ENCODE data around the gene TRA2A.
"Not testable (repeated sequence)": the region's sequence is repeated elsewhere in the genome, so short reads cannot be mapped to it uniquely, and the experiment has no call there.

The TRA2A gene

GRCh38 chr7:23494009-23494408 is 37.8 kb downstream of the TRA2A start:
- DNase-seq (ENCODE audit: low read depth): no peak

- no peak for DNase-seq (ENCODE audit: low read depth)
Measured at GRCh38 chr7:23491502-23491901, 40.3 kb downstream of the TRA2A start.

- DNase-seq (ENCODE audit: low read depth): peak; percentile 44
Measured at GRCh38 chr7:23490357-23491135, 41.2 kb downstream of the TRA2A start.

GRCh38 chr7:23488714-23489113 is 43.1 kb downstream of the TRA2A start:
- DNase-seq (ENCODE audit: low read depth): not testable (repeated sequence)

- no peak for DNase-seq (ENCODE audit: low read depth)
Measured at GRCh38 chr7:23487670-23488069, 44.1 kb downstream of the TRA2A start.

GRCh38 chr7:23486002-23486773 is 45.6 kb downstream of the TRA2A start:
- DNase-seq (ENCODE audit: low read depth): no peak

- DNase-seq (ENCODE audit: low read depth): no peak
Measured at GRCh38 chr7:23482686-23483085, 49.1 kb downstream of the TRA2A start.

GRCh38 chr7:23477962-23478866 is 53.6 kb downstream of the TRA2A start:
- no peak for DNase-seq (ENCODE audit: low read depth)

- DNase-seq (ENCODE audit: low read depth): no peak
Measured at GRCh38 chr7:23477157-23477499, 54.7 kb downstream of the TRA2A start.

- no peak for DNase-seq (ENCODE audit: low read depth)
Measured at GRCh38 chr7:23476286-23477156, 55.3 kb downstream of the TRA2A start.

GRCh38 chr7:23475576-23475839 is 56.3 kb downstream of the TRA2A start:
- no peak for DNase-seq (ENCODE audit: low read depth)

GRCh38 chr7:23474829-23475575 is 56.8 kb downstream of the TRA2A start:
- no peak for DNase-seq (ENCODE audit: low read depth)

- DNase-seq (ENCODE audit: low read depth): no peak
Measured at GRCh38 chr7:23474094-23474828, 57.5 kb downstream of the TRA2A start.

- DNase-seq (ENCODE audit: low read depth): no peak
Measured at GRCh38 chr7:23473844-23474093, 58.0 kb downstream of the TRA2A start.

GRCh38 chr7:23472956-23473843 is 58.6 kb downstream of the TRA2A start:
- DNase-seq (ENCODE audit: low read depth): no peak

- DNase-seq (ENCODE audit: low read depth): no peak
Measured at GRCh38 chr7:23472556-23472955, 59.2 kb downstream of the TRA2A start.

GRCh38 chr7:23472046-23472445 is 59.7 kb downstream of the TRA2A start:
- DNase-seq (ENCODE audit: low read depth): no peak

- DNase-seq (ENCODE audit: low read depth): no peak
Measured at GRCh38 chr7:23471106-23471859, 60.5 kb downstream of the TRA2A start.

All from activated T-helper 1 cell treated with Interleukin-2 at 50 U/mL for 16 hours (primary cell).